HG03159 (cell line): Measurements from ENCODE around the gene ADIG.

Experiments
- ATAC-seq: cut with Tn5 transposase; IDR thresholded peaks from one replicate; pipeline ENCODE4 v1.9.1; 2021; ENCODE audit warnings: mild to moderate bottlenecking, moderate library complexity; ENCODE audit not compliant: unreplicated experiment

The ADIG gene

DNA sequence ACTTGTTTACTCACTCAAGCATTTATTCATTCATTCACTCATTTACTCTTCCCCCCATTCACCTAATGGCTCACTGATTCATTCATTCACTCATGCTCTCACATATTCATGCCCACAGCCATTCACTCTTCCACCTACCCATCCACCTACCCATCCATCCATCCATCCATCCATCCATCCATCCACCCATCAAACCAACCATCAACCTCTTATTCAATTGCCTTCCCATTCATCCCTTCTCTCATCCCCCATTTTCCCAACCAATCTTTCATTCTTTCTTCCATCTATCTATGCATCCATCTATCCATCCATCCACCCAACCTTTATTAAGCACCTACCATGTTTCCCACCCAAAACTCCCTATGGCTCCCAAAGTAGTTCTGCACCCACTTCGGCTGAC, 19.1 kb downstream of the ADIG start:
- ATAC-seq = no peak

DNA sequence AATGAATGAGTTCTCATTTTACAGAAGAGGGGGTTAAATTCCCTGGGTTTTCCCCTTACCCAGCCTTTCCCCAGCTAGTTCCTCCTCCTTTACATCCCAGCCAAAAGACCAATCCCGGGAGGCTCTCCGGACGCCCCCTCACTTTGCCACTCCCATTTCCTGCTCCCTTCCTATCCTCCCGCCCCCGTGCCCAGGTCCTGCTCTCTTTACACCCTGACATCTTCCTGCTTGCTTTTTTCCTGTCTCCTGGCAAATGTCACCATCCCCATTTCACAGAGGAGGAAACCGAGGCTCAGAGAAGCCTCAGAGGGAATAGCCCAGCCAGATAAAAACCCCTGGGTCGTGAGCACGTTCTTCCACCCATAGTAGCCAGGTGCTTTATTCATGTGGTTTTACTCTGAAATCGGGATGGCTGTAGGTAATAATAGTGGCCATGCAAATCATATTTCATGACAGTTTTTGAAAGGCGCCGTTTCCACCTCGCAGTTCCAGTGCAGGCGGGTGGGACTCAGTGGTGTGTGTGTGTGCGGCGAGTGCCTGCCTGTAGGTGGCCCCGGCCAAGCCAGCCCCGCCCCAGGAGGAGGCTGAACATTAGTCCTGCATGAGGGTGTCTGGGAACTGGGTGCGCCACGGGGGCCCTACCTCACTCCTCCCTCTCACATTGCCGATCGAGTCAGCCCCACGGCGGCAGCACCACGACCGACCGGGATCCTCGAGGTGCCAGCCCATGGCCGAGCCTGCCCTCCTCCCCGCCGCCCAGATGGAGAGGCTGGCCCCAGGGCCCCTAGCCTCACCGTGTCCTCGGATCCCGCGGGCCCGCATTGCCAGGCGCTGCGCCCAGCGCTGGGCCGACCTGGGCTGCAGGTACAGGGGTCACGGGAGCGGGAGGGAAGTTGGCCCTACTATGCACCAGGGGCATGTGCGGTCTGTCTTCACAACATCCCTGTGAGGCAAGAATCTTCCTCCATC, 20.5 kb downstream of the ADIG start, which contains the start of gene ARHGAP40:
TSS of gene ARHGAP40 (plus strand) at position 594 of the 969 bp plus-strand sequence.
- no peak for ATAC-seq

DNA sequence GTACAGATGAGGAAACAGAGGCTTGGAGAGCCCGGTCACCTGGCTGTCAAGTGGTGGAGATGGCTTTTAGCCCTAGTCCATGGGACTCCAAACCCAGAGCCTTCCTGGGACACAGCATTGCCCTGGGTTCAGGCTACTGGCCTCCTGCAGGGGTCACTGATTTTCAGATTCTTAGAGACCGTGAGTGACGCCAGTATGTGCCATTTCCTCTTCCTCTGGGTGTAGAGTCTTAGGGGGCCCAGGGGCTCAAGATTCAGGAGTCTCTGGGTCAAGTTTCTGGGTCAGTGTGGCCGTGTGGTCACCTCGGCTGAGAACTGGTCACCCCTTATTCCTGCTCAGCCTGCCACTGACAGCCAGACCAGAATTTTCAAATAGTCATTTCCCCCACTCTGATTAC, 21.2 kb downstream of the ADIG start:
- ATAC-seq = no peak

DNA sequence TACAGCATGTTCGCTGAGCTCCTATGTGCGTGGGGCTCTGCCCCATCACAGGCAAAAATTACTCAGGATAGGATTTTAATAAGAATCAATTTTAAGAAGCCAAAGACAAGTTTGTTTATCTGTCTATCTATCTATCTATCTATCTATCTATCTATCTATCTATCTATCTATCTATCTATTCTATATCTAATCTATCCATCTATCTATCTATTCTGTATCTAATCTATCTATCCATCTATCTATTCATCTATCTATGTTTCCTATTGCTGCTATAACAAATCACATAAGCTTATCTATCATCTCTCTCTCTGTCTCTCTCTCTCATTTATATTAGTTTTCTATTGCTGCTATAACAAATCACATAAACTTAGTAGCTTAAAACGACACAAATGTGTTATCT, 22.3 kb downstream of the ADIG start:
- no peak for ATAC-seq

DNA sequence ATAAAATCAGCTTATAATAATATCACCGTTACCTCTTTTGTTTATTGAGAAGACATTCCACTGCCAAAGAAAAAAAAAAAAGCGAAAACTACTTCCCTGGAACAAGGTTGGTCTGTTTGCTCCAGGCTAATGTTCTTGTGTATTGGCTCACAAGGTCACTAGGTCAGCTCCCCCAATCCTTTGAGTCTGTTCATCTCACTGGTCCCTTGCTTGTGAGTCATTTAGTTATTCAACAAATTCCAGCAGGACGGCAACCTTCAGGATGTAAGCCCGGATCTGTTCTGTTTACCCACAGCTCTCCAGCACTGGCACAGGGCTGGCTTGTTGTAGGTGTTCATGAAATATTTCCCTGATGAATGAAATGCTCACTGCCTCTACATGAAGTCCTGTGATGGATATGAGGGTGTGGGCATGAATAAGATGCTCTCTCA, 23.9 kb downstream of the ADIG start:
- ATAC-seq = no peak

DNA sequence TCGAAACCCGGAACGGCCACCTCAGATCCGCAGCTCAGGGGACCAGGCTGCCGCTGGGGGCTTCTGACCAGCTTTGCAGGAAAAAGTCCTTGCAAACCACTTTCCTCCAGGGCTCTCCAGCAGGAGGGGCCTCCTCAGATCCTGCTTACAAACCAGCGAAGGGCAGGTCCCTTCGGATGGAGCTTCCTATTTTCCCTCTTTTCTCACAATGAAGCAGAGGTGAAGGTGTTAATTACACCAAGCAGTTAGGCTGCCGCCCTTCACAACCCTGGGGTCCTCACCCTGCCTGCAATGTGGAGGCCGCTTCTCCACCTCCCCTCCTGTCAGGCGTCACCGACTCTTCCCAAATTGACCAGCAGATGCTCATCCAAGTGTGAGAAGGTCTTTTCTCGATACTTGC, 26.4 kb downstream of the ADIG start:
- no peak for ATAC-seq

DNA sequence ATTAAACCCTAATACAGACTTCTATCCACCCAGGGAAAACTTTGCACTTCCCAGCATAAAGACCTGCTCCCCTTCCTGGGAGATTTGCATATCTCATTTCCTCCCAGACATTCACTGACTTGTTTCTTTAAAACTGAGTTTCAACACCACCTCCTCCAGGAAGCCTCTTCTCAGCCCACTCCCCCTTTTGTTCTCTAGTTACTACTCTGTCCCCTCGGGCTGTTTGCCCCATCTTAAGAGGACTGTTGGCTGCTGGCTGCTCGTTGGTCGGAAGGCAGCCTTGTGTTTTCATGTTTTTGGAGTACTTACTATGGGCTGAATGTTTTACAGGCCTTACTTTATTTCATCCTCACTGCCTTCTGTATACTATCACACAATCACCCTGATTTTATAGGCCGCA, 27.2 kb downstream of the ADIG start:
- ATAC-seq = no peak

DNA sequence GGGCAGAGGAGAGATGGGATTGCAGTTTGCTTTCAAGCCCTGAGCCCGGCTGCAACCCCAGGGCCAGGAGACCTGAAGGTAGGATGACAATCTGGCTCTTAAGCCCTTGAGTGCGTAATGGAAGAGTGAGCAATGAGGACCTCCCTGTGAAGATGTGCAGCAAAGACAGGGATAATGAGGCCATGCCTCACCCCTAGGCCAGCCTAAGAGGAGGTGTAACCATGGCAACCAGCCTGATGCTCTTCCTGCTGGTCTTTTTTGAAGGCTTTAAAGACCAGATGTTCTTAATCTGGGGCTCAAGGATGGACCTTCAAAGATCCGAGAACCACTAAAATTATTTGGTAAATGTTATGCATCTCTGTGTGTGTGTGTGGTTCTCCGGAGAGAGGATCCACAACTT, 28.8 kb downstream of the ADIG start:
- no peak for ATAC-seq

DNA sequence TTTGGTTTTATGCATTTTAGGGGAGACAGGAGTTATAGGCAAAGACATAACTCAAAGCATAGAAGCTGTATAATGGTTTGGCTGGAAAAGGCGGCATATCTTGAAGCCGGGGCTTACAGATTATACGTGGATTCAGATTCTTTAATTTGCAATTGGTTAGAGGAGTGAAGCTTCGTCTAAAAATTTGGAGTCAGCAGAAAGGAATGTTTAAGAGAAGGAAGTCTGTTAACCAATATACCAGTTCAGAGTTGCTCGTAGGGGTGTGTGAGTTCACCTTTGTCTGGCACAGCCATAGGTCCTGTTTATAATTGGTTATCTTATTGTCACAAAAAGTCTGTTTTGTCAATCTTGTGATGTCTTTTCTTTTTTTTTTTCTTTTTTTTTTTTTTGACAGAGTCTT, 29.5 kb downstream of the ADIG start:
- ATAC-seq = no peak

DNA sequence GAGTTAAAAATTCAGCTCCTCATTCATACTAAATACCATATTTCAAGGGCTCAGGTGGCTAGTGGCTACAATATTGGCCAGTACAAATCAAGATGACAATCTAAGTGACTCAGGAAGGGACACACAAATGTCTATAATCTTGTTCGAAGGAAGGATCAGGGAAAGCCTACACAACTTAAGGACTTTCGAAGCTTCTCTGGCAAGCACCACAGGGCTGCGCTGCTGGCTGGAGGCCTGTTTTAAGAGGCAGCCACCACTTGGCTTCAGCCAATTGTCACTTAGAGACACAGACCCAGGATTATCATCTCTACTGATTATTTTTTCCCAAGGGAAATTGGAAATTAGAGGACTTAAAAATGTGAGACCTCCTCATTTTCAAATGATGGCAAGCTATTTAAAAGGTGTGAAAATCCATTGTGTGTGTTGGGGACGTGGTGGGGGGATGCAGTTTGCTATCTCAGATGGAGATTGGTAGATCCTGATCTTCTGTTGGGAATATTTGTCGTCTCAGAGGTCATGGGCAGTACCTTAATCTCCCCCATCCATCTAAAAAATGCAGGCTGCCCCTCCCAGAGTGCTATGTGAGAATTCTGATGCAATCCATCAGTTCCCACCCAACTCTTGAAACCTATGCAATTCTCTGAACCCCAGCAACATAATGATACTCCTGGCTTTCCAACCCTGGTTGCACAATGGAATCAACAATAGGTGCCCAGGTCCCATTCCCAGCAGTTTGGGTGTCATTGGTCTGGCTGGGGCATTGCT, 31.9 kb downstream of the ADIG start:
- ATAC-seq = no peak

DNA sequence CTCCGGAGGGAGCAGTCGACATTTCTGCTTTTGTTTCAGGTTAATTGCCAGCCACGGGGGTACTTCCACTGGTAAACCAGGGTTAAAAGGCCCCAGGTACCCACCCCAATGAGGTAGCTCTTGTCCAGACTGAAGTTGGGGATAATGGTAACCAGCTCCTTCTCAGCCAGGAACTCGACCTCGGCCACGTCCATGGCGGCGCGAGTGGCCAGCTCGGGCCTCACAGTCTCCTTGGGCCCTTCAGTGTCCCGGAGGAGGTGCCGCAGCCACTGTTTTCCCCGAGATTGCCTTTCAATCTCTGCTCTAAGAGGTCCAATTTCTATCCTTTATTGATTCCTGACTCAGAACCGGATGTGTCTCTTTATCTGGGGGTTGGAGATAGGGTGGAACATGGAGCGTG, 34.3 kb downstream of the ADIG start:
- ATAC-seq = no peak

DNA sequence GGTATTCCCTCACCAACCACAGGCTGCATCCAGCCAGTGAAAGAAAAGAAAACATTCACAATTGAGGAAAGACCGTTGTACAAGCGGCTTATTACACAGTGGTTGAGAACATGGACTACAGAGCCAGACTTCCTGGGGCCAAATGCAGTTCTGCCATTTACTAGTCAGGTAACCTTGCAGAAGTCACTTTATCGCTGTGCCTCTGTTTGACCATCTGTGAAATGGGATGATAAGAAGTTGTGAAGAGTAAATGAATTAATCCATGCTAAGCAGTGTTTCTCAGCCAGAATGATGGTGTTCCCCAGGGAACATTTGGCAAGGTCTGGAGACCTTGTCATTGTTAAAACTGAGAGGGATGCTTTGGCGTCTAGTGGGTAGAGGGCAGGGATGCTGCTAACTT, 35.5 kb downstream of the ADIG start:
- no peak for ATAC-seq

DNA sequence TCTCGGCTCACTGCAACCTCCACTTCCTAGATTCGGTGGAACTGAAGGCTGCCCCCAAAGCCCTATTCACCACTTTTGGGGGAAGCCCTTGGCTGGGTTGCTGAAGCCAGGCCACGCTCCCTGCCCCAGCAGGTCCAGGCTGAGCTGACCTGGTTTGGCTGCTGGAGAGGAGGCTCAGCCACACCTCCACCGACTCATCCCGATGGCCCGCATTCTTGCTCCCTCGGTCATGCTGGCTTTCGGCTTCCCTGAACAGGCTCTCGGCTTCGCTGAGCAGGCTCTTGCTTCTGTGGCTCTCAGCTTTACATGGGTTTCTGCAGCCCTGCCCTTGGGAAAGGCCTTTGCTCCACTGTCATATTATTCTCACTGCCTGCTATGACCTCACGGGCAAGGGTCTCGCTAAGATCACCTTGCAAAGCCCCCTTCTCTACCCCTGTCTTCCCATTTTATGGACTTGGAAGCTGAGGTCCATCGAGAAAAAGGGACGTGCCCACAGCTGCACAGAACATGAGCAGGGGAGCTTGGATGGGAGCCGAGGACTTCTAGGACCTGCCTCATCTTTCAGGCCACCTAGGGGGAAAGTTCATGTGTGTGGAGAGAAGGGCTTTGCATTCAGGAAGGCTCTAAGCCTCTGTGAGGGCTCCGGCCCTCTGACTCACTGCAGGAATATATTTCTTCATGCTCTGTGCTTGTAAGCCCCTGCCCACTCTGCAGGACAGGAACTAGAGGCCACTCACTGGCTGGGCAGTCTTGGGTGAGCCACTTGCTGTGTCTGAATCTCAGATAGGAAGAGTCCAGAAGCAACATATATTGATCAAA, 36.2 kb downstream of the ADIG start:
- no peak for ATAC-seq

DNA sequence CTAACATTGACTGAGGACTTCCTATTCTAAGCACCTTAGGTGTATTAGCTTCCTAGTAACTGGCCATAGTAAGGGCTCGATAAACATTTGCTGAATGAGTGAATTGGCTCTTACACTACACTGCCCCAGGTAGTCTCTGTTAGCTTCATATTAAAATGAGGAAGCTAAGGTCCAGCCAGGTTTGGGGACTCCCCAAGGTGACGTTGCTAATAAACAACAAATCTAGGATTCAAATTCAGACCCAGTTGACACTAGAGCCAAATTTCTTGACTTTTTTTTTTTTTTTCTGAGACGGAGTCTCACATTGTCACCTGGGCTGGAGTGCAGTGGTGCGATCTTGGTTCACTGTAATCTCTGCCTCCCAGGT, 36.8 kb downstream of the ADIG start:
- no peak for ATAC-seq

DNA sequence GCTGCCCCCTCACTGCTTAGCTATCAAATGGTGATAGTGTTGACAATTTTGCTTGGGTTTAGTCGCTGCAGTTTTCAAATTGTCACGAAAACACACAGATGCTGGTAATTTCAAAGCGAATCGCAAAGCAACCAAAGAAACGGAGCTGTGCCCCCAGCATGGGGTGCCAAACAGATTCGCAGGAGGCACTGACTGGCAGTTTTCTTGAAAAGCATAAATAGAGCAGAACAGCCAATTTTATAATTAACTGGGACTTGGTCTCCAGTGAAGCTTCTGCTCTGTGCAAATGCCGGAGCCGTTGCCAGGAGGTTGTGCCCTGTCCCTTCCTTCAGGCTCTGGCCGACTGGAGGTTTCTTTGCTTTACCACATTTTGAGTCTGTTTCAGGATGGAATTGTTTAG, 39.4 kb downstream of the ADIG start:
- no peak for ATAC-seq

DNA sequence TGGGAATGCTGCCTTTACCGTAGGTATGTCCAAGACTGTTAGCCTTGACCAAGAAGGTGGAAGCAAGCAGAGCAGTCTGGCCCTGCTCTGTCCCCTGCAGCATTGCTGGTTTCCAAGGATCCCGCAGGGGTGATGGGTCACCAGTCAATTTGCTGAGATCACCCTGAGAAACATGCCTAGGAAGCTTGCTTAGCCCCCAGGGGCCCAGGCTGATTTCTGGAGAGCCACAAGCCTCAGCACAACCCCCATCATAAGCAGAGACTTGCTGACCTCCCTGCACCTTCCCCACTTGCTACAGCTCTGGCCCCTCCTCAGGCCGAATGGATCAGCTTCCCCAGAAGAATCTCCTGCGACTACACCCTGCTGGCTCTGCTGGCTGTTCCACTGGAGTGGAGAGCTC, 42.1 kb downstream of the ADIG start:
- ATAC-seq = no peak

DNA sequence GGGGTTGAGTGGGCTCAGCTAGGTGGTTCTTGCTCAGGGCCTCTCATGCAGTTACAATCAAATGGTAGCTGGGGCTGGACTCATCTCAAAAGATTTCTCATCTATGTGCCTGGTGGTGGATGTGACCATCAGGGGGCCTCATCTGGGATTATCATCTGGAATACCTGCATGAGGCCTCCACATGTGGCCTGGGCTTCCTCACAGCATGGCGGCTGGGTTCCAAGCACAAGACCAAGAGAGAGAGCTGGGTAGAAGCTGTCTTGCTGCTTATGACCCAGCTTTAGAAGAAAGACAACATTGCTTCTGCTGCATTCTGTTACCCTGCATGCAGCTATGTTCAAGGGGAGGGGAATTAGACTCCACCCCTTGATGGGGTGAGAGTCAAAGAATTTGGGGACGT, 43.1 kb downstream of the ADIG start:
- no peak for ATAC-seq

DNA sequence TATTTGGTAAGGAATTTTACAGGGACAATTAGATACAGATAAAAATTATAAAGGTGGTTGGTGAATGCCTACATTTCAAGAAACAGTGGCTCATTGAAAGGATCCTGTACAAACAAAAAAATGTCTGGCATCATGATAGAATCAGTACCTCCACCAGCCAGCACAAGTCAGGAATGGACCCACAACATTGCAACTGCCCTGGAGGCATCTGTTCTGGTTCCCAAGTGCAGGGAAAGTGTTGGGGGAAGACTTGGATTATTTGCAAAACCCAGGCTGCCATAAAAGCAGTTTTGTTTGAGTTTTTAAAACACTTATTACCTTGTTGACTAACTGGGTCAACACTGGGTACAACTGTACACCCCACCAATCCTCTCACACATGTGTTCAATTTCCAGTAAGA, 44.9 kb downstream of the ADIG start:
- ATAC-seq = no peak

DNA sequence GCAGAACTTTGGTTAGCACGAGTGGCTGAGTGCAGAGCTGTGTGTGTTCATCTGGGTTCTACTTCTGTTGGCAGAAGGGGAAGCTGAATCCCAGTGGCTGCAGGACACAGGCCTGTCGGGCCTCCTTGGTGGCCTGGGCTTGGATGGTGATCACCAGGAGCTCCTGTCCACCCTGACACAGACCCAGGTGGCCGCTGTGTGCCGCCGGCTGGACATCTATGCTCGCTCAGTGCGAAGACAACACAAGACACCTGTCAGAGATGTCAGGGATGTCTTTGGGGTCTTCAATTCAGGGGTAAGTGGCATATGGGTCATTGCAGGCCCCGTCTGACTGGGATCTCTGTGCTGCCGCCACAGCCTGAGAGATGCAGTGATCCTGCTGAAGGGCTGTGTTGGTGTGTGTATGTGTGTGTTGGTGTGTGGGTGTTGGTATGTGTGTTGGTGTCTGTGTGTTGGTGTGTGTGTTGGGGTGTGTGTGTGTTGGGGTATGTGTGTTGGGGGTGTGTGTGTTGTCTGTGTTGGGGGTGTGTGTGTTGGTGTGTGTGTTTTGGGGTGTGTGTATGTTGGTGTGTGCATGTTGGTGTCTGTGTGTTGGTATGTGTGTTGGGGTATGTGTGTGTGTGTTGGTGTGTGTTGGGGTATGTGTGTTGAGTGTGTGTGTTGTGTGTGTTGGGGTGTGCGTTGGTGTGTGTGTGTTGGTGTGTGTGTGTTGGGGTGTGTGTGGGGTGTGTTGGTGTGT, 46.1 kb downstream of the ADIG start:
- no peak for ATAC-seq

DNA sequence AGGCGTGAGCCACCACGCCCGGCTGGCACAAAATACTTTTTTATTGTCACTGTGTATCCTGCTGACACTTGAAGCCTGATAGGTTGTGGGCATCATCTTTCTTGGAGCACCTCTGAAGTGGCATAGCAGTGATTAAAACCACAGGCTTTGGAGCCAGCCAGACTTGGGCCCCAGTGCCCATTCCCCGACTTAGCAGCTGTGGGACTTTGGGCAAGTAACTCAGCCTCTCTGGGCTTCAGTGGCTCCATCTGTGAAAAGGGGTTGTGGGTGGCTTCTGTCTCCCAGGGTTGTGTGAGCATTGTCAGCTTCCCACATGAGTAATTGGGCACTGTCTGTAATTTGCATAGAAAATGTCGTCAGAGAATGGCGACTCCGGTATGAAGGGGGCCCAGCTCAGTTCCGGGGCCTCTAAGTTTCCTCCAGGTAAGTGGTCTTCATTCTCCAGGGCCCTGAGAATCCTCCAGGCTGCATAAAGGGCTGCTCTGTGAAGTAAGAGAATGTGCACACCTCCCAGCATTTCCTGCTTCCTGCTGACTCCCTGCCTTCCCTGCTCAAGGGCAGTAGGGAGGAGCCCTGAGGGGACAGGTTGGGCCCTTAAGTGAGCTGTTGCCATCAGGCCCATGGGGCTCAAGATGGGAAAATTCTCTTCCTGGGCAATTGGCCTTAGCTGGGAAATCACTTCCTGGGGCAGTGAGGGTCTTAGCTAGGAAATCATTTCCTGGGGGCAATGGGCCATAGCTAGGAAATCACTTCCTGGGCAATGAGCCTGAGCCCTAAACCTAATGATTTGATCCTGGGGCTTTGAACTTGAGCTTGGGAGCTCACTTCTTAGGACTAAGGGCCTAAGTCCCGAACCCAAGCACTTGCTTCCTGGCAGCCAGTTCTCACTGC, 47.8 kb downstream of the ADIG start:
- no peak for ATAC-seq
